ENCODE measurements around the gene PRIMA1. TPM values are rescaled to one million over a fixed set of nuclear protein-coding genes. Genes with fewer than 3 reads are reported as not detected.

PRIMA1 gene
- total RNA-seq, 1 experiment from 2014 or later = not detected

- Histone ChIP-seq H3K36me3 (ENCODE audit: insufficient read depth, low read length) (no peaks in the 10 kb centered on the region), H3K4me1 (ENCODE audit: low read length) (no peaks in the 10 kb centered on the region), H4K20me1 (ENCODE audit: insufficient read depth, low read depth, low read length) (no peaks in the 10 kb centered on the region), H3K4me2 (ENCODE audit: low read depth, low read length, poor library complexity, severe bottlenecking) (no peak overlapping the region), H3K27ac (ENCODE audit: low read length) (no peak overlapping the region), H3K27me3 (ENCODE audit: low read length) (no peaks in the 10 kb centered on the region), H3K79me2 (ENCODE audit: low read length) (no peaks in the 10 kb centered on the region), H3K9me3 (ENCODE audit: low read length) (no peaks in the 10 kb centered on the region), H3K4me3 (ENCODE audit: low read length) (no peak overlapping the region), H3K9ac (ENCODE audit: low read length) (no peak overlapping the region), H3K9me2 (replicated peaks; ENCODE audit: insufficient read depth, low read length) (no peaks in the 10 kb centered on the region), H2AFZ (ENCODE audit: low read length) (no peak overlapping the region)
- DNase-seq = no peak
These were observed 60.2 kb downstream of the PRIMA1 start for GRCh38 chr14:93727917-93728650.

GRCh38 chr14:93727039-93727740 is 61.1 kb downstream of the PRIMA1 start:
- Histone ChIP-seq H3K79me2 (ENCODE audit: low read length) (no peaks in the 10 kb centered on the region), H3K9me3 (ENCODE audit: low read length) (no peaks in the 10 kb centered on the region), H4K20me1 (ENCODE audit: insufficient read depth, low read depth, low read length) (no peaks in the 10 kb centered on the region), H3K27ac (ENCODE audit: low read length) (no peak overlapping the region), H3K4me3 (ENCODE audit: low read length) (no peak overlapping the region), H3K9ac (ENCODE audit: low read length) (no peak overlapping the region), H2AFZ (ENCODE audit: low read length) (no peak overlapping the region), H3K9me2 (replicated peaks; ENCODE audit: insufficient read depth, low read length) (no peaks in the 10 kb centered on the region), H3K27me3 (ENCODE audit: low read length) (no peaks in the 10 kb centered on the region), H3K4me2 (ENCODE audit: low read depth, low read length, poor library complexity, severe bottlenecking) (no peak overlapping the region), H3K4me1 (ENCODE audit: low read length) (no peaks in the 10 kb centered on the region), H3K36me3 (ENCODE audit: insufficient read depth, low read length) (no peaks in the 10 kb centered on the region)
- DNase-seq = no peak

- Histone ChIP-seq H3K79me2 (ENCODE audit: low read length) (no peaks in the 10 kb centered on the region), H3K4me2 (ENCODE audit: low read depth, low read length, poor library complexity, severe bottlenecking) (no peak overlapping the region)
- DNase-seq = no peak
These were observed 62.3 kb downstream of the PRIMA1 start for GRCh38 chr14:93725993-93726392.

GRCh38 chr14:93725002-93725582 is 63.2 kb downstream of the PRIMA1 start:
- Histone ChIP-seq H3K9me3 (ENCODE audit: low read length) (no peaks in the 10 kb centered on the region), H3K4me3 (ENCODE audit: low read length) (no peak overlapping the region), H3K79me2 (ENCODE audit: low read length) (no peaks in the 10 kb centered on the region), H3K9ac (ENCODE audit: low read length) (no peak overlapping the region), H3K27ac (ENCODE audit: low read length) (no peak overlapping the region), H3K27me3 (ENCODE audit: low read length) (no peaks in the 10 kb centered on the region), H3K4me2 (ENCODE audit: low read depth, low read length, poor library complexity, severe bottlenecking) (no peak overlapping the region), H3K9me2 (replicated peaks; ENCODE audit: insufficient read depth, low read length) (no peaks in the 10 kb centered on the region), H3K36me3 (ENCODE audit: insufficient read depth, low read length) (no peaks in the 10 kb centered on the region), H2AFZ (ENCODE audit: low read length) (no peak overlapping the region), H4K20me1 (ENCODE audit: insufficient read depth, low read depth, low read length) (no peaks in the 10 kb centered on the region), H3K4me1 (ENCODE audit: low read length) (no peaks in the 10 kb centered on the region)
- no peak for DNase-seq

More at GRCh38 chr14:93725993-93726392, 62.3 kb downstream of the PRIMA1 start:
- no peaks in the 10 kb centered on the region for H3K9me2 ChIP-seq (replicated peaks; ENCODE audit: insufficient read depth, low read length)
- H3K9ac ChIP-seq (ENCODE audit: low read length) = no peak overlapping the region
- no peaks in the 10 kb centered on the region for H3K9me3 ChIP-seq (ENCODE audit: low read length)
- H3K4me1 ChIP-seq (ENCODE audit: low read length) = no peaks in the 10 kb centered on the region
- no peak overlapping the region for H3K4me3 ChIP-seq (ENCODE audit: low read length)
- H3K27me3 ChIP-seq (ENCODE audit: low read length) = no peaks in the 10 kb centered on the region
- no peak overlapping the region for H2AFZ ChIP-seq (ENCODE audit: low read length)
- no peaks in the 10 kb centered on the region for H4K20me1 ChIP-seq (ENCODE audit: insufficient read depth, low read depth, low read length)
- H3K36me3 ChIP-seq (ENCODE audit: insufficient read depth, low read length) = no peaks in the 10 kb centered on the region
- no peak overlapping the region for H3K27ac ChIP-seq (ENCODE audit: low read length)

GRCh38 chr14:93723001-93723400 is 65.3 kb downstream of the PRIMA1 start:
- H4K20me1 ChIP-seq (ENCODE audit: insufficient read depth, low read depth, low read length) = no peaks in the 10 kb centered on the region
- no peak overlapping the region for H3K4me3 ChIP-seq (ENCODE audit: low read length)
- no peaks in the 10 kb centered on the region for H3K36me3 ChIP-seq (ENCODE audit: insufficient read depth, low read length)
- H3K9me2 ChIP-seq (replicated peaks; ENCODE audit: insufficient read depth, low read length) = no peaks in the 10 kb centered on the region
- no peak overlapping the region for H3K9ac ChIP-seq (ENCODE audit: low read length)
- no peaks in the 10 kb centered on the region for H3K9me3 ChIP-seq (ENCODE audit: low read length)
- H3K79me2 ChIP-seq (ENCODE audit: low read length) = no peaks in the 10 kb centered on the region
- no peak for DNase-seq
- no peak overlapping the region for H3K27ac ChIP-seq (ENCODE audit: low read length)
- H2AFZ ChIP-seq (ENCODE audit: low read length) = no peak overlapping the region
- H3K27me3 ChIP-seq (ENCODE audit: low read length) = no peaks in the 10 kb centered on the region
- H3K4me1 ChIP-seq (ENCODE audit: low read length) = no peaks in the 10 kb centered on the region
- no peak overlapping the region for H3K4me2 ChIP-seq (ENCODE audit: low read depth, low read length, poor library complexity, severe bottlenecking)

DNA sequence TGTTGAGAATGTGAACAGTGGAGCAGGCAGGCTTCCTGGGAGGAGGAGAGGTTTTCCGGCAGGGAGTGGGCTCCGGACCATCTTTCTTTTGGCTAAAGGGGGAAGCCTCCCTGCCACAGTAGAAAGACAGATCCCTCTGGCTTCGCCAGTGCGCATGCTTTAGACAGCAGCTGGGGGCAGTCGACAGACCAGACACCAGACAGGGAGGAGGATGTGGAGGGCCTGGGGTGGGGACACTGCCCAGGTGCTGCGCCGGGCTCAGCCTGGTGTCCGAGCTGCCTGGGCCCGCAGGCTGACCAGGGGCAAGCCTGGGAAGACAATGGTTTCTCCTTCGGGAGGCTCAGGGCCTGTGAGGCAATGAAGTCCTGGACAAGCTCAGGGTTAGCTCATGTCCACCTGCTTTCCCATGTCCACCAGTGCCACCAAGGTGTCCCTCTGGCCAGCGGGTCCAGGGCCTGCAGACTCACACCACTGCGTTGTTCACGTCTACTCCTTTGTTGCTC is 67.3 kb downstream of the PRIMA1 start:
- Histone ChIP-seq H3K27ac (ENCODE audit: low read length) (no peak overlapping the region), H3K4me2 (ENCODE audit: low read depth, low read length, poor library complexity, severe bottlenecking) (no peak overlapping the region), H3K4me3 (ENCODE audit: low read length) (no peak overlapping the region), H2AFZ (ENCODE audit: low read length) (no peak overlapping the region), H3K4me1 (ENCODE audit: low read length) (no peaks in the 10 kb centered on the region), H4K20me1 (ENCODE audit: insufficient read depth, low read depth, low read length) (no peaks in the 10 kb centered on the region), H3K9ac (ENCODE audit: low read length) (no peak overlapping the region), H3K79me2 (ENCODE audit: low read length) (no peaks in the 10 kb centered on the region), H3K9me2 (replicated peaks; ENCODE audit: insufficient read depth, low read length) (no peaks in the 10 kb centered on the region), H3K36me3 (ENCODE audit: insufficient read depth, low read length) (no peaks in the 10 kb centered on the region), H3K27me3 (ENCODE audit: low read length) (no peaks in the 10 kb centered on the region), H3K9me3 (ENCODE audit: low read length) (no peaks in the 10 kb centered on the region)
- DNase-seq = no peak

DNA sequence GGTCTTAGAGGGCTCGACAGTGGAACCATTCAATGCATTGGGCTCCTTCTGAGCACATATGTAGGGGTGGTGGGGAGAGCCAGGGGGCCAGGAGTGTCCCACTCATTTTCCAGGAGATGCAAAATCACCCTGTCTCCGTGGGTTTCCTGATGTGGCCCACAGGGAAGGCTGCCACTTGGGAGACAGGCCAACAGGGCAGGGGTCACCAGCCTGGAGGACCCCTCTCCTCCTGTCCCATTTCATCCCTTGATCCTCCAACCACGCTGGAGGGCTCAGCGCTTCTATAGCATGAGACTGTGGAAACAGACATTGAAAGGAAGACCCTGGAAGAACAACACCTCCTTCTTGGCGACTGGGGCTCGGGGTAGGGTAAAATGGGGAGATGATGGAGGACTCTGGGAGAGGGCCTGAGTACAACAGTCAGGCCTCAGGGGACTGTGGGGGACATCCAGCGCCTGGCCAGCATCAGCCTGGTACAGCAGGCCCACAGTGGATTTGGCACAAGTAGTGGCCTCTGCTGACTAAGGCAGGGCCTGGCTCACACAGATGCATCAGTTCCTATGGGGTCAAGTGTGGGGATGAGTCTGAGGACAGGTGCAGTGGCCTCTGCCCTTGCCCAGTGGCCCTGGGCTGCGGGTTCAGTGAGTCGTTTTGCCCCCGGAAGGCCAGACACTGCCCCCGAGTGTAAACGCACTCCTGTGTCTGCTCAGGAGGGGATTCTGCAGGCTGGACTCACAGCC is 68.0 kb downstream of the PRIMA1 start:
- no peaks in the 10 kb centered on the region for H4K20me1 ChIP-seq (ENCODE audit: insufficient read depth, low read depth, low read length)
- H3K9me3 ChIP-seq (ENCODE audit: low read length) = no peaks in the 10 kb centered on the region
- no peaks in the 10 kb centered on the region for H3K79me2 ChIP-seq (ENCODE audit: low read length)
- H3K27ac ChIP-seq (ENCODE audit: low read length) = no peak overlapping the region
- H3K9ac ChIP-seq (ENCODE audit: low read length) = no peak overlapping the region
- no peak overlapping the region for H2AFZ ChIP-seq (ENCODE audit: low read length)
- H3K9me2 ChIP-seq (replicated peaks; ENCODE audit: insufficient read depth, low read length) = no peaks in the 10 kb centered on the region
- no peaks in the 10 kb centered on the region for H3K4me1 ChIP-seq (ENCODE audit: low read length)
- no peaks in the 10 kb centered on the region for H3K27me3 ChIP-seq (ENCODE audit: low read length)
- no peak for DNase-seq
- no peaks in the 10 kb centered on the region for H3K36me3 ChIP-seq (ENCODE audit: insufficient read depth, low read length)
- no peak overlapping the region for H3K4me2 ChIP-seq (ENCODE audit: low read depth, low read length, poor library complexity, severe bottlenecking)
- no peak overlapping the region for H3K4me3 ChIP-seq (ENCODE audit: low read length)

- H3K4me1 ChIP-seq (ENCODE audit: low read length) = no peaks in the 10 kb centered on the region
- no peak overlapping the region for H3K9ac ChIP-seq (ENCODE audit: low read length)
- no peak overlapping the region for H2AFZ ChIP-seq (ENCODE audit: low read length)
- no peaks in the 10 kb centered on the region for H4K20me1 ChIP-seq (ENCODE audit: insufficient read depth, low read depth, low read length)
- H3K36me3 ChIP-seq (ENCODE audit: insufficient read depth, low read length) = no peaks in the 10 kb centered on the region
- no peaks in the 10 kb centered on the region for H3K9me2 ChIP-seq (replicated peaks; ENCODE audit: insufficient read depth, low read length)
- H3K27ac ChIP-seq (ENCODE audit: low read length) = no peak overlapping the region
- no peak overlapping the region for H3K4me3 ChIP-seq (ENCODE audit: low read length)
- DNase-seq = no peak
- no peak overlapping the region for H3K4me2 ChIP-seq (ENCODE audit: low read depth, low read length, poor library complexity, severe bottlenecking)
- no peaks in the 10 kb centered on the region for H3K9me3 ChIP-seq (ENCODE audit: low read length)
- H3K79me2 ChIP-seq (ENCODE audit: low read length) = no peaks in the 10 kb centered on the region
- H3K27me3 ChIP-seq (ENCODE audit: low read length) = no peaks in the 10 kb centered on the region
These were observed 69.0 kb downstream of the PRIMA1 start for GRCh38 chr14:93719256-93719655.
